Stimulated activated CD4-positive, alpha-beta T cell treated with anti-CD3 and anti-CD28 coated beads, Interleukin-2, amount 100 ng/mL, for 48 hours (primary cell): ENCODE measurements around the gene ARVCF.
"Not testable (repeated sequence)": the region's sequence is repeated elsewhere in the genome, so short reads cannot be mapped to it uniquely, and the experiment has no call there.

ENCODE experiments used
- DNase-seq, 2 donors: peaks; one replicate each; pipeline ENCODE4 v3.0.0-alpha.2; 2020

Gene ARVCF

GRCh38 chr22:19958083-19959042, 58.3 kb downstream of the ARVCF start:
- DNase-seq = no peak

- DNase-seq = no peak
Measured at GRCh38 chr22:19957445-19957844, 59.2 kb downstream of the ARVCF start.

DNA sequence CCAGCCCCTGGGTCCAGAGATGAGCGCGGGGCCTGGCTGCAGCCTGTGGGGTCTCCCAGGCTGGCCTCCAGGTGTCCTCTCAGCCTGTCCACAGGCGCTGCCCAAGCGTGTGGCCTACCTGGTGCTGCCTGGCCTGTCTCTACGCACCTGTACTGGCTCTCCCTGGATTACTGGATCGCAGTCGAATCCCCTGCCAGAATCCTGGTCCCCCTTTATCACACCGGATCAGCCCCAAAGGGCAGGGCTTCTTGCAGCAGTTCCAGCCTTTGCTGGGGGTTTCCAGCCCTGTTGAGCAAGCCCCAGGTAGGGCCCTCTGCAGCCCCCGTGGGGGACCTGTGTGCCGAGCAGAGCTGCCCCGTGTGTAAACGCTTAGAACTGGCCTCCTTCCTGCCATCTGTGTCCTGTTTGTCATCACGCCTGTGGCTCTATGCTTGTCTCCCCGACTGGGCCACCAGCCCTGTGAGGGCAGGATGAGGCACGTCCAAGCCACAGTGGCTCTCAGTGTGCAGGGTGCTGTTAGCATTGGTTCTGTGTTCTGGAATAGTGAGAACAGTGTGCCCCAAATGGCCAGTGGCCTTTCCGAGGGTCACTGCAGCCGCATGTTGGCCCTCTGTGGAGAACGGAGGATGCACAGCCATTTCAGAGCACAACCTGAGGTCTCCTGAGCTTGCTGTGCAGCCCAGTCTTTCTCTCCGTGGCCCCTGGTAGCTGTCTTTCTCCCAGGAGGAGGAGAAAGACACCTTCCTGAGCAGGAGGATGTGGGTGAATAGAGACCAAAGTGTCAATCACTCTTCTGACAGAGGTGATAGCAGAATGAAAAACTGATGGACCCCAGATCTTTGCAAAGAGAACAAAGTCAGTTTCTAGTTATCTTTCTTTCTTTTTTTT, 61.1 kb downstream of the ARVCF start:
- DNase-seq = no peak

DNA sequence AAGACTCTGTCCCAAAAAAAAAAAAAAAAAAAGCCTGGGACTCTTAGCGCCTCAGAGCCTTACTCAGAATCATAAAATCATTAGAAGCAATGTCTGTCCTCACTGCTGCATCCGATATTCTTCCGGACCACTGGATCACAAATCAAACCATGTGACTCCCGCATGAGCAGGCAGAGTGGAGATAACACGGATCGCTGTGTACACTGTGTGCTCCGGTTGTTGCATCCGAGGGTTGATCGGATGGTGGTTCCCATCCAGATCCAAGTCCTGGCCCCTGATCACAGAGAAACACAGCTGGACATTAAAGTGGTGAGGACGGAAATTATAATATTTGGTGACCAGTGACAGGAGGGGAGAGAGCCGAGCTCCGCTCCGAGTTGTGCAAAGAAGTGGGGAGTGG, 65.3 kb downstream of the ARVCF start:
- DNase-seq = no peak

GRCh38 chr22:19948057-19948760, 68.4 kb downstream of the ARVCF start:
- no peak for DNase-seq

DNA sequence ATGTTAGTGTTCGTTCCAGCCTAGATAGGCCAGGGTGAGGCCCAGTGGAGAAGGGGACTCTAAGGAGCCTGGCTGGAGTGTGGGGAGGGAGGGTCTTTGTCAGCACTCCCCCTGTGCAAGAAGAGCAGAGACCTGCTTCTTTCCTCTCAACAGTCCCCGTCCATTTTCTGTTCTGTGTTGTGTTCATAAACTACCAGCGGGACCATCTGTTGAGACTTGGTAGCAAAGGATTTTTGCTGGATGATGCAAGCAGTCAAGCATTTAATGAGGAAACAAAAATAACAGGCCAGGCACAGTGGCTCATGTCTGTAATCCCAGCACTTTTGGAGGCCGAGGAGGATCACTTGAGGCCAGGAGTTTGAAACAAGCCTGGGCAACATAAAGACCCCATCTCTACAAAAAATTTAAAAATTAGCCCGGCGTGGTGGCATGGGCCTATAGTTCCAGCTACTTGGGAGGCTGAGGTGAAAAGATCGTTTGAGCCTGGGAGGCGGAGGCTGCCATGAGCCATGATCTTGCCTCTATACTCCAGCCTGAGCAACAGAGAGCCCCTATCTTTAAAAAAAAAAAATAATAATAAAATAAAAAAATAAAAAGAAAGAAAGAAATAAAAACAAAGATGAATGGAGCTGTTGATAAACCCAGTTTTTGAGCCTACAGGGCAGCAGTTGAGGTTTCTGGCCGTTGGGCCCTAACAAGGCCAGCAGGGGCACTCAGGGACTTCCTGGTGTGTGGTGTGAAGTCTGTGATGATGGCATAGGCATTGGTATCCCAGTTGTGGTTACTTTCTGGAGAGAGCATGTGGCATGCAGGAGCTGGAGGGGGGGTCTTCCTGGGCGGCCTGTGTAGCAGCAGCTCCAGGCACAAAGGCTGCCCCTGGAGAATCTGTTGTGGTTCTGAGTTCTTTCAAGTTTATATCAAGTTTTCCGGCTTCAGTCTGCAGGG, 73.3 kb downstream of the ARVCF start:
- DNase-seq = no peak

DNA sequence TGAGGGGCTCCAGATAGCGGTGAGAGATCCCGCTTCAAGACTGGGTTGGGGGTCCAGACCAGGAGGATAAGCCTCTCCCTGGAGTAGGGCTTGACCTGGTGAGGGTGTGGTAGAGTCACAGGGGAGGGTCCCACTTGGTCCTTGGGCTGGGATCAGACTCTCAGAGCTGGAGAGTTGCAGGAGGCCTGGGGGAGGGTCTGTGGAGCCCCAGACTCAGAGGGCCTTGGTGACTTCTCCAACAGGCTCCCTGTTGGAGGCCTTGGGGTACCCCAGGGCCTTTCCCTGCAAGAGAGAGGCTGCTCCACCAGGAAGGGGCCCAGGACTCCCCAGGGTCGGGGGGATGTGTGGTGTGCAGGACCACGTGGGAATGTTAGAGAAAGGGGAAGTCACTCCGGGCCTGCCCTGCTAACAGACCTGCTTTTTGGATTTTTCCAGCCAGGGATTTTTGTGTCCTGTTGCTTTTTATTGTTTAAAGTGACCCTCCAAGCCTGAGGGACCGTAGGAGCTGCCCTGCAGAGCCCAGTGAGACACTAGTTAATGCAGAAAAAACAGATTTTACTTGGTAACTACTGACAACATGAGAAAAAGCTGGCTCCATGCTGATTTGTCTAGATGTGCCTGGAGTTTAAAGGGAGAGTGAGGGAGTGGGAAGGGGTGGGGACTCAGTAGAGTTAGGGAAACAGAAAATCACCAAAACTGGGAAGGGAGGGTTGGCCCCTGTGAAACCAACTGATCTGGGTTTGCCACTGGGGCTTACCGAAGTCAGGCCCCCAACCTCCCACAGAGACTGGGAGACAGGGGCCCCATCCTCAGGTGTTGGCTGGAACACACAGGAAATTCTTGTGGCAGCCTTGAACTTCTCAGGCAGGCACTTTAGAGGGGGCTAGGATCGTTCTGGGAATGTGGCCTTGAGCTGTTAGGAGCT, 74.2 kb downstream of the ARVCF start:
- no peak for DNase-seq

GRCh38 chr22:19941365-19942082, 75.1 kb downstream of the ARVCF start, which contains the start of the genes COMT and TXNRD2:
COMT (plus strand) TSS chr22:19941772; CDS start chr22:19962527, 20,755 bp downstream.
TXNRD2 (minus strand) TSS chr22:19941818; CDS start chr22:19941803, 15 bp downstream.
- peak; percentile 61 to 70 for DNase-seq

GRCh38 chr22:19940536-19941364, 75.9 kb downstream of the ARVCF start:
- DNase-seq = no peak

GRCh38 chr22:19937616-19938473, 78.8 kb downstream of the ARVCF start:
- no peak for DNase-seq

DNA sequence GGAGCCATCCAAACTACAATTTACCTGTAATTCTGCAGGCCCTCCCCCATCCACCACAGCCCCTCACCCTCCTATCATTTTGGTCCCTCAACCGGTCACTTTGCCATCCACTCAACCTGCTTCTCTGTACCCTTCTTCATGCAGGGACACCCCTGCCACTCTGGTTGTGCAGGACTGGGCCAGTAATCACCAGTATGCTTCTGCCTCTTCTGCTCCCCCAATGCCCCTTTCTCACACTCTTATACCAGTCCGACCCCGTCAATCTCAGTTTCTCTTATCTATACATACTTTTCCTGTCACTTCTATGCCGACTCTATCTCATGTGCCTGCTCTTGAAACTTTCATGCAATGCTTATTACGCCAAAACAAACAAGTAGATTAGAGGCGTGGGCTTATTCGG, 80.1 kb downstream of the ARVCF start:
- no peak for DNase-seq

DNA sequence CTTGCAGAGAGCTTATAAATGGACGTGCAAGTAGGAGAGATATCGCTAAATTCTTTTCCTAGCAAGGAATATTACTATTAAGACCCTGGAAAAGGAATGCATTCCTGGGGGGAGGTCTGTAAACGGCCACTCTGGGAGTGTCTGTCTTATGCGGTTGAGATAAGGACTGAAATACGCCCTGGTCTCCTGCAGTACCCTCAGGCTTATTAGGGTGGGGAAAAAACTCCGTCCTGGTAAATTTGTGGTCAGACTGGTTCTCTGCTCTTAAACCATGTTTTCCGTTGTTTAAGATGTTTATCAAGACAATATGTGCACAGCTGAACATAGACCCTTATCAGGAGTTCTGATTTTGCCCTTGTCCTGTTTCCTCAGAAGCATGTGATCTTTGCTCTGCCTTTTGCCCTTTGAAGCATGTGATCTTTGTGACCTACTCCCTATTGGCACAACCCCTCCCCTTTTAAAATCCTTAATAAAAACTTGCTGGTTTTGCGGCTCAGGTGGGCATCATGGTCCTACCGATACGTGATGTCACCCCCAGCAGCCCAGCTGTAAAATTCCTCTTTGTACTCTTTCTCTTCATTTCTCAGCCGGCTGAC, 81.4 kb downstream of the ARVCF start:
- not testable (repeated sequence) for DNase-seq

DNA sequence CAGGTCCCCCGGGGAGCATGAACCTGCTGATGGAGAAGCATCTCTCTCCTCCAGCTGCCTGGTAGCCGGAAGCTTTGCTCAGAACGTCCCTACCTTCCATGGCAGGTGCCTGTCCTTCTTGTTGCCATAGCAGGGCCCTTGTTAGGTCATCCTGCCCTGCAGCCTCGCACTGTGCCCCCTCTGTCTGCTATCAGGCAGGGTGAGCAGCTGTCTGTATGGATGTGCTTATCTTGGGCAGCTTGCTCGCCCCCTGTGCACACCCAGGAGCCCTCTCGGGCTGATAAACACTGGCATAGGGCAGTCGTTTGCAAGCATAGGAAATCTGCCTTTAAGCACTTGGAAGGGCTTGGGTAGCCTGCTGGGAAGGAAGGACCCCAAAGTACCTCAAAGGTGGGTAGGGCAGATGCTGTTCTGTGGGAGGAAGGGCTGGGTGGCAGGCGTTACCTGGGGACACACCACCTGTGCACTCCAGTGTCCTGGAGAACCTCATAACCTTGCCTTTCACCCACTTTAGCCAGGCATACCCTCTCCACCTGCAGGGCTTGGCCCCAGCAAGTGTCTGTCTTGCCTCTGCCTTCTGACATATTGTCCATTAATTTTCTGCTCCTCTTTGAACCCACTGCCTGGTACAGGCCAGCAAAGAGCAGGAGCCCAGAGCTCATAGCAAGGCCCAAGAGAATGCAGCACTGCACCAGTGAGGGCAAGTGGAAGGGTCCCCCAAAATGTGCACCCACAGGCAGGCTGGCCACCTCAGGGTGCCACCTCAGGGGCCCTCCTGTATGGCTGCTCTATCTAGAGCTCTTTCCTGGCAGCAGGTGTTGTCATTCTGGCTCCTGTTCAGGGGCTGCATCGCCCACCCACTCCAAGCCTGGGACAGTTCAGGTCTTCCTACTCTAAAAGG, 83.0 kb downstream of the ARVCF start:
- no peak for DNase-seq

DNA sequence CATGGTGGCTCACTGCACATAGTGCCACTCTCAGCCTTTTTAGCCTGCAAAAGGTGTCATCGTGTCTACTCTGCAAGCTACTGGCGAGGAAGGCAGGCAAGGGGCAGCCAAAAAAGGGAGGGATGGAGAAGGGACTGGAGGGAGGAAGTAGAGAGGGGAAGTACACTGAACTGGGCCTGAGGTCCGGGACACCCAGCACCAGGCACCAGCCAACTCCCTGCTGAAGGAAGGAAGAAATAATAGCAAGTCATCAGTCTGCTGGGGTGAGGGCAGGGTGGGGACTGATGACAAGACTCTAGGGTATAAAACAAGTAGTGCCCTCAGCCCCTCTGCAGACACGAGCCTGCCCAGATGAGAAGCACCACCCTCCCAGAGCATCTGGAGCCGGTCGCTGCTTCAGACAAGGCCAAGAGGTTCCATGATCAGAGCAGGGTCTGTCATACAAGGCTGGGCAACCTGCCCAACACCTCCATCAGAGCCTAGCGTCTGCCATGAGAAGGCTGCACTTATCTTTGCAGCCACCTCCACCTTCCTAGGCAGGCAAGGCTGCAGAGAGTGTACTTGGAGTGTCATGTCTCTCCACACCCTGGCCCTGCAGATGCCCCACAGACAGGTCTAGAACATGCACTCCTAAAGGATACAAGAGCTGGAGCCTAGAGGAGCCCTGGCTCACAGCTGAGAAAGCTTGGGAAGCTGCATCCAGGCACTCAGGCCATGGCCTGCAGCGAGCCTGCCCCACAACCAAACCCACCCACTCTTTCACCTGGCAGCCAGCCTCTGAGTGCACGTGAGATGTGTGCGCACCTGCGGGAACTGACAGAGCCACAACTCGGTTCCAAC, 84.0 kb downstream of the ARVCF start:
- DNase-seq = no peak

- no peak for DNase-seq
Measured at GRCh38 chr22:19931514-19931913, 85.1 kb downstream of the ARVCF start.
